Umbilical cord (tissue), 2 donors: ENCODE measurements around the gene FKBP5. TPM values are rescaled to one million over a fixed set of nuclear protein-coding genes. Genes with fewer than 3 reads are reported as not detected.
"Not testable (repeated sequence)": the region's sequence is repeated elsewhere in the genome, so short reads cannot be mapped to it uniquely, and the experiment has no call there.

ENCODE experiments used
- DNase-seq: peaks from one replicate; pipeline ENCODE4 v3.0.0-alpha.2; 2015; ENCODE audit warnings: low spot score
- total RNA-seq: library from RNA; depleted of rRNA; stranded (reverse); fragments of >200 nt; gene quantifications from one replicate; pipeline ENCODE4 v1.2.3, GENCODE V29; 2014; ENCODE audit warnings: low replicate concordance; ENCODE audit not compliant: insufficient read depth

The FKBP5 gene
- total RNA-seq, 1 donor from 2014 or later, result 21.7 TPM

DNA sequence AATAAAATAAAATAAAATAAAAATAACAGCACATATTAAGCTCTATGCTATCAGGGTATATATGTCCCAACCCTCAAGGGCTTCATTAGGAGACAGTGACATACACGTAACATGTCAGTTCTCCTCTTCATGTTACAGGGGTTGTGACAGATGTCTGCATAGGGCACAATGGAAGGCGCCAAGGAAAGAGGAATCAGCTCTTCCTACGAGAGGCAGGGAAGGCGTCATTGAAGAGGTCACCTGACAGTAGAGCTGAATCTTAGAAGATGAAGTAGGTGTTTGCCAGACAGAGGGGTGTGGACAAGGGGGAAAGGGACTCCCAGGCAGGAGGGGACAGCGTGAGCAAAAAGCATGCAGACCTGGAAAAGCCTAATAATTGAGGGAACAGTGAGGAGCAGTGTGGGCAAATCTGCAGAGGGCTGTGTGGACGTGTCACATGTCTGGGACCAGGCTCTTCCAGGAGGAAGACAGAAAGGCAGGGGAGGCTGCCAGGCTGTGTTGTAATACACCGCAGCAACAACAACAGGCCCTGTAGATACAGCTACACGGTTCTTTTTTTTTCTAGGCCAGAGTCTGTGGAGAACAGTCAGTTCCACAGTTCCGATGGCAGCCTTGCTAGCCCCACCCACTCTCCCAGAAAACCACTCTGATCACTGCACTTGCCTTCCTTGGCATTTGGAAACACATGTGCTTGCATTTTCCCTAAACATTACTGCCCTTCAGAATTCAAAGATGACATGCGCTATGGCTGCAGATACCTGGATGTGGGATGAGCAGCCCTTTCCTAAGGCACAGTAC lies 2.5 kb upstream of the FKBP5 start:
- peak; percentile 68 for DNase-seq

DNA sequence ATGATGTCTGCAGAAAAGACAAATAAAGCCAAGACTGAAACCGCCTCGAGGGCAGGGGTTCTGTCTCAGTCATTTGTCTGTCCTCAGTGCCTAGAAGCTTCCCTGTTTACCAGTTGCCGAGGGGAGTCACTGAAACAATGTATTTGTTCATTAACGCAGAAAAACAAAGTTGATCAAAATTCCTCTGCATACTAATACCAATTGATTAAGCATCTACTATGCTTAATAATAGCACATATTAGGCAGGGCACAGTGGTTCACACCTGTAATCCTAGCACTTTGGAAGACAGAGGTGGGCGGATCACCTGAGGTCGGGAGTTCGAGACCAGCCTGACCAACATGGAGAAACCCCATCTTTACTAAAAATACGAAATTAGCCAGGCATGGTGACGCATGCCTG lies 1.8 kb upstream of the FKBP5 start:
- DNase-seq, result no peak

DNA sequence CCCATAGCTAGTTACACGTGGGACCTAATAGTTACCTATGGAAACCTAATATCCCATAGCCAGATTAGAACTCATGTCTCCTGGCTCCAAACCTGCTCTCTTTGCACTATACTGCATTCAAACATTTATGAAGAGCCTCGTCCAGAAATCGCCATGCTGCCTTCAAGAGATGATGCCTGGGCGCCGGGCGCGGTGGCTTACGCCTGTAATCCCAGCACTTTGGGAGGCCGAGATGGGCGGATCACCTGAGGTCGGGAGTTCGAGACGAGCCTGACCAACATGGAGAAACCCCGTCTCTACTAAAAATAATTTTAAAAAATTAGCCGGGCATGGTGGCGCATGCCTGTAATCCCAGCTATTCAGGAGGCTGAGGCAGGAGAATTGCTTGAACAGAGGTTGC lies 1.3 kb upstream of the FKBP5 start:
- not testable (repeated sequence) for DNase-seq

DNA sequence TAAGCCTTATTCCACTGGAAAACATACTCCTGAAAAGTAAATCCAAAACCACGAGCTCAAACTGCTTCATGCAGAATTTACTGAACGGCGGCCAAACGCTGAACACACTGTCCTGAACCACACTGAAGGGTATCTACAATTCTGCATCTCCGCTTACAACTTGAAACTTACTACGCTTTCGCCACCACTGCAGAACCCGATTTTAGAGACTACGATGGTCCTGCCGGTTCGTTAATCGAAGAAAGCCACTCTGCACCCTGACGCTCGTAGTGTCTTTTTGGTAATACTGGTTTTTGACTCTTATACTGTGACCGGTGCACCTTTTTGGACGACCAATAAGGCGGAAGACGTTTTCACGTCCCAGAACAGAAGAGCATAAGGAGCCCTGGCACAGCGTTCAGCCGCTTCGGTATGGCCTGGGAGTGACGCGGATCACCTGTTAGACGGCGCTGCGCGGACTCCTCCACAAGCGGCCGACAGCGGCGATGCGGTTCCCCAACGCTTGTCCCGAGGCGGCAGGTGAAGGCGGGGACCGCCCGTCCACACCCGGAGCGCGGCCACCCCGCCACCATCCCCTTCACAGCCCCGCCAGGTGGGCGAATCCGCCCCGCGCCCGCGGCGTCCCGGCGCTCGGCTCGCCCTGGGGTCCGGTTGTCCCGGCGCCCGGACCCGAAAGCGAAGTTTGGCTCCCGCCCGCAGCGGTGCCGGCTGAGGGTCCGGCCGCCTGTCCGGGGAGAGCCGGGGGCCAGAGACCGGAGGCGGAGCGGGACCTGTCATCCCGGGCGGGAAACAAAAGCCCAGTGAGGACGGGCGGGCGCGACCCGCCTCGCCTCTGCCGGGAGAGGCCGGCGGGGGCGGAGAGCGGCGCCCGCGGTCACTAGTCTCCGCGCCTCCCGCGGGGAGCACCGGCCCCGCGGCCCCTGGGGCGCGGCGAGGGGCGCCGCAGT lies 784 bp downstream of the FKBP5 start:
- DNase-seq, result peak; percentile 71

DNA sequence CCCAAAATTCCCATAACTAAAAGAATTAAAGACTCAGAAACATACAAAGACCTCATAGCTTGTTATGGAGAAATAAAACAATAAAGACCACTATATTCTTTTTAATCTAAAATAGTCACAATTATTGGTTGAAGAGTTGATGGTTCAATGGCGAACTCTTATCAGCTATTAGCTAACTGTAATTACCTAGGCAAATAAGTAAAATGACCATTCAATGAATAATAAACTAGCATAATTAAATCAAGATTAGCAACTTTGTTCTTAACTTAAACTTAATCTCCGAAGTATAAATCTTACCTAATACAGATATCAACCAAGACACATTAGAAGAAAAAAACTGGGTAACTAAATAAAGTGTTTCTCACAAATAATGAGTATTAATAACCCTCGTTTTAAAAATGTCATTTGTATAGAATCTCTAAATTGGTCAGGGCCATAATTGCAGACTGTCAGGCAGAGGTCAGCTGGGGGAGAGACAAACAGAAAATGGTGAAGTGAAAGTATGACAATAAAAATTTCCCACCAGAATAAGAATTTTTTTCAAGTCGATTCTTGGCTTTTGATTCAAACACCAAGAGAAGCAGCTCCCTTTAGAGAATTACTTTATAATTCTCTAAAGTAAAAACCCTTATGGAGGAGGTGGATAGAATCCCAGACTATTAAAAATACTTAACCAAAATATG lies 1.7 kb downstream of the FKBP5 start:
- no peak for DNase-seq

DNA sequence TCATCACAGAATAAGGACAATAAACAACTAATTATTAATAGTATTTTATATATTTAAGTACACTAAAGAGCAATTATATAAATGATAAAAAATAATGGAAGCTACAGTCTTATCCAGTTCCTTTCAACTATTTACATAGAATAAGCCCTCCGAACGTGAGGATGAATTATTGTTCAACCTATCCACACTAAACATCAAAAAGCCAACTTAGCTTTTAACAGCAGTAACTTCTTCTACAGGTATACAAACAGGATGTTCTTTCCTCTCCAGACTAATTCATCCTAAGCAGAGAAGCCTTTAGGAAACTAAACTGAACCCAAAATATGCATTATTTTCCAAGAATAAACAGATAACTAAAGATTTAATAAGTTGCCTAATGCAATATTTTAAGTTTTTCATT lies 2.3 kb downstream of the FKBP5 start:
- no peak for DNase-seq

DNA sequence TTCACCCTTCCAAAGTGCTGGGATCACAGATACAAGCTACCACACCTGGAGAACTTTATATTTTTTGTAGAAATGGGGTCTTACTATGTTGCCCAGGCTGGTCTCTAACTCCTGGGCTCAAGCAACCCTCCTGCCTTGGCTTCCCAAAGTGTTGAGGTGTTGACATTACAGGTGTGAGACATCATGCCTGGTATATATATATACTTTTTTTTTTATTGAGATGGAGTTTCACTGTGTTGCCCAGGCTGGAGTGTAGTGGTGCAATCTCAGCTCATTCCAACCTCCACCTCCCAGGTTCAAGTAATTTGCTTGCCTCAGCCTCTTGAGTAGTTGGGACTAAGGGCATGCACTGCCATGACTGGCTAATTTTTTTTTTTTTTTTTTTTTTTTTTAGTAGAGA lies 5.4 kb downstream of the FKBP5 start:
- DNase-seq, result no peak

DNA sequence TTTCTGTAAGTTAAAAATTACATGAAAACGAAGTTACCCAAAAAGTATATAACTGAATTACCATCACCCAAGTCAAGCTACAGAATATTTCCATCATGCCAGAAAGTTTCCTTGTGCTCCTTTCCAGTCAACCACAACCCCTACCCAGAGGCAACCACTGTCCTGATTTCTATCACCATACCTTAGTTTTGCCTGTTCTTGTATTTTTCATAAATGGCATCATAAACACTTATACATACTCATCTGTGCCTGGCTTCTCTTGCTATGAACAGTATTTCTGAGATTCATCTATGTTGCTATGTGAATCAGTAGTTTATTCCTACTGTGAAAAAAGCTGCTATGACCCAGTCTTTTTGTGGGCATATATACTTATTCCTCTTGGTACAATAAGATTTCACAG lies 7.4 kb downstream of the FKBP5 start:
- DNase-seq, result no peak

DNA sequence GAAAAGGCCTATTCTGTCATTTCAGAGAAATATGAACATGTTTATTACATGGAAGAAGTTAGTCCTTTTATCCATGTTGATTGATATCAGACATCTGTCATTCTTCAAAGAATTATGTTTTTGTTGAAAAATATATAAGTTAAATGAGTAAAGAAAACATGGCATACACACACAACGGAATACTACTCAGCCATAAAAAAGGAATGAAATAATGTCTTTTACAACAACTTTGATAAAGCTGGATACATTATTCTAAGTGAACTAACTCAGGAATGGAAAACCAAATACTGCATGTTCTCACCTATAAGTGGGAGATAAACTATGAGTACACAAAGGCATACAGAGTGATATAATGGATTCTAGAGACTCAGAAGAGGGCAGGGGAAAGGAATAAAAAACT lies 9.3 kb downstream of the FKBP5 start:
- no peak for DNase-seq

DNA sequence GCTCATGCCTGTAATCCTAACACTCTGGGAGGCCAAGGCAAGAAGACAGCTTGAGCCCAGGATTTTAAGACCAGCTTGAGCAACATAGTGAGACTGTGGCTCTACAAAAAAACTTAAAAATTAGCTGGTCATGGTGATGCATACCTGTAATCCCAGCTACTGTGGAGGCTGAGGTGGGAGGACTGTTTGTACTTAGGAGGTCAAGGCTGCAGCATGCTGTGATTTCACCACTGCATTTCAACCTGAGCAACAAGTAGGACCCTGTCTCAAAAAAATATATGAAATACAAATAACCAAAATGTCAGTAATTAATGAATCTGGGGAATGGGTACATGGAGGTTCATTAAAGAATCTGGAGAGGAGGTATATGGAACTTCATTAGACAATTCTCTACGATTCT lies 9.9 kb downstream of the FKBP5 start:
- DNase-seq, result no peak

DNA sequence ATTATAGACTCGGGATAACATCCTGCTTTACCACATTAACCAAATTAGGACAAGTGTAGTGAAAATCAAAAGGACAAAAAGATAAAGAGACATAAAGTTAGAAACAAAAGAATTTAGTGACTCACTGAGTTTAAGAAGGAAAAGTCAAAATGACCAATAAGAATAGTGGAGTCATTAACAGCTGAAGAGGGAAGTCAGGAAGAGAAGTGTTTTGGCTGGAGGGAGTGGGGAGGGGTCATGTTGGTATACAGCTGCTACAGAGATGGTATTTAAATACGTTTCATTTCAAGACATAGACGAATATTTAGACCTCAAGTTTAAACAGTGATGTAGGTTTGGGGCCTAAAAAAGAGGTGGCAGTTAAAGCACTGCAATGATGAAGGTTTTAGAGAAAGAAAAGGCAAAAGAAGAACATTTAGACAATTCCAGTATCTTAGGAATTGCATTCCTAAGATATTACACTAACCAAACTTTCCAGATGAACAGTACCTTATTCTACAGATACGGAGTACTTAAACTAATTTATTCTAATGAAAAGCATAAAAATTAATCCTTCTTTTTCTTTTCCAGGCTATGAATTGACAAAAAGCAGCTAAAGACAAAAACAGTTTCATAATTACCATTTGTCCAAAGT lies 10.6 kb downstream of the FKBP5 start:
- DNase-seq, result no peak

DNA sequence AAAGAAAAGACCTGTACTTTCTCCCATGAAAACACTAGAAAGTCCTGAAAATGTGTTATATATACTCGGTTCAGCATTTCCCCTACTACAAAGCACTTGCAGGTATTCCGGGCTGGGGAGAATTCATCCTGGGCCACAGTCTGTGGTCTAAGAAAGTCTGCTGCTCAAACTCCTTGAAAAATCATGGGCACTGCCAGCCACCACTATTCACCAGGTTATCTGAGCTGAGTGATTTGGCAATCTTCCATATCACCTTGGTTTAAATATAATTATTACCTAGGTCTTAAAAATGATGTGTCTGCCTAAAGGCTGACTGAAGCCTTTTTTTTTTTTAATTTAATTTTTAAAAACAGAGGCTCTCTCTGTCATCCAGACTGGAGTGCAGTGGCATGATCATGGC lies 11.3 kb downstream of the FKBP5 start:
- DNase-seq, result no peak

DNA sequence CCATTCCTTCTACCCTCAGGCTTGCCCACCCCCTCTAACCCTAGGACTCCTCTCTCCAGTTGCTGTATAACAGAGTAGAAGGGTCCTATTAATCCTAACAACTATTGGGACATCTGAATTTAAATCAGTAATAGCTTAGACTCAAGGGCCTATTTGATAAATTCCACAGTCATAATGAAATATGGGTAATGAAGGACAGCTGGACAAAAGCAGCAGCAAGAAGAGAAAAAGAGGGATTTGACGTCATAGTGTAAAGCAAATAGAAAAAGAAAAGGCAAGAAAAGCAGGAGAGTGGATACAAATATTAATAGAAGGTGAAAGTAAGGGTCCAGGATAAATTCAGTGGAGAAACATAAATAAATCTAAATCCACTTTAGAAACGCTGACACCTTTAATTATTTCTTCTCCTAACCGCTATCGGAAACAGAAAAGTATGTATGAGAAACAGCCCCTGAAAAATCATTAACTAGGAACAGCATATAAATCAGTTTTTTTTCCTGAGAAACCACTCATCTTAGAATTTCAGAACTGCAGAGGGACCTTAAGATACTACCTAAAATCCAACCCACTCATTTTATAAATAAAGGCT lies 12.8 kb downstream of the FKBP5 start:
- no peak for DNase-seq

DNA sequence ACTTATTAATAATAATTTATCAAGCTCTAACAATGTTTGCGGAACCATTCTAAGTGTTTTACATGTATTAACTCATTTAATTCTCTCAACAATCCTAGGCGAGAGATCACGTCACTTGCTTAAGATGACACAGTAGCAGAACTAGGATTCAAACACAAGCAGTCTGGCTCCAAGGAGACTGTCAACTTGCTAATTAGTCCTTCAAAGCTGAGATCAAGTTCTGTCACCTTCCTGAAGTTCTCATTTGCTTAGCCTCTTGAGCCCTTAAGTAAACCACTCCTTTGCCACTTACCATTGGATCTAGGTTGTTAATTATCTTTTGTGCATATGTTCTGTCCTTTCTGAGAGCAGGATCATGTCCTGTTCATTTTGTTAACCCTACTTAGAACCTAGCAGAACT lies 14.1 kb downstream of the FKBP5 start:
- DNase-seq, result no peak

DNA sequence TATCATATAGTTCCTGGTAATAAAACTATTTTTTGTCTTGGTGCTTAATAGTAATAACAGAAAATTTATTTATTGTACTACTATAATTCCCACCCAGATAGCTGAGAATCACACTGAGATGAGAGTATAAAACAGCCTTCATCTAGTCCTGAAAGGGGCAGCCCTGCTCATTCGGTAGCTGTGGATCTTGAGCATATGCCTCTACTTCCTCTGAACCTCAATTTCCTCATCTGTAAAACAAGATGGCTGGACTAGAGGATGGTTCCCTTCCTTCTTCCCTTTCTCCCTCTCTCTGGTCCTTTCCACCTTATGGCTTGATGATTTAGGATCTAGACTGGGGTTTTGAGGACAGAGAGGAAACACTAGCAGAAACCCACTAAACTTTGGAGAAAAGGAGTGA lies 15.0 kb downstream of the FKBP5 start:
- DNase-seq, result no peak

DNA sequence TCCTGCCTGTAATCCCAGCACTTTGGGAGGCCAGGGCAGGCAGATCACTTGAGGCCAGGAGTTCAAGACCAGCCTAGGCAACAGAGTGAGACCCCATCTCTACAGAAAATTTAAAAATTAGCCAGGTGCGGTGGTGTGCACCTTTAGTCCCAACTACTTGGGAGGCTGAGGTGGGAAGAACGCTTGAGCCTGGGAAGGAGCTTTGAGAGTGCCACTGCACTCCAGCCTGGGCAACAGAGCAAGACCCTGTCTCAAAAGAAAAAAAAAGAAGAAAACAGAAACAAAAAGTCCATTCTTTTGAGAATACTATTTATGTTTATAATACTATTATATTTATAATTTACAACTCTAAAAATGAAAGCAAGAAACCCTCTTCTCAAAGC lies 15.4 kb downstream of the FKBP5 start:
- not testable (repeated sequence) for DNase-seq

DNA sequence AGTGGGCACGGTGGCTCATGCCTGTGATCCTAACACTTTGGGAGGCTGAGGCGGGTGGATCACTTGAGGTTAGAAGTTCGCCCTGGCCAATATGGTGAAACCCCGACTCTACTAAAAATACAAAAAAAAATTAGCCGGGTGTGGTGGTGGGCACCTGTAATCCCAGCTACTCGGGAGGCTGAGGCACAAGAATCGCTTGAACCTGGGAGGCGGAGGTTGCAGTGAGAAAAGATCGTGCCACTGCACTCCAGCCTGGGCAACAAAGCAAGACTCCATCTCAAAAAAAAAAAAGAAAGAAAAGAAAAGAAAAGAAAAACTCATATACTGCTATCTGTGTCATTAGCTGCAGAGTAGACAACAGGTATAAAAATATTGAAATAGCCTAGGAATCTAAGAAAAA lies 18.3 kb downstream of the FKBP5 start:
- DNase-seq, result not testable (repeated sequence)

DNA sequence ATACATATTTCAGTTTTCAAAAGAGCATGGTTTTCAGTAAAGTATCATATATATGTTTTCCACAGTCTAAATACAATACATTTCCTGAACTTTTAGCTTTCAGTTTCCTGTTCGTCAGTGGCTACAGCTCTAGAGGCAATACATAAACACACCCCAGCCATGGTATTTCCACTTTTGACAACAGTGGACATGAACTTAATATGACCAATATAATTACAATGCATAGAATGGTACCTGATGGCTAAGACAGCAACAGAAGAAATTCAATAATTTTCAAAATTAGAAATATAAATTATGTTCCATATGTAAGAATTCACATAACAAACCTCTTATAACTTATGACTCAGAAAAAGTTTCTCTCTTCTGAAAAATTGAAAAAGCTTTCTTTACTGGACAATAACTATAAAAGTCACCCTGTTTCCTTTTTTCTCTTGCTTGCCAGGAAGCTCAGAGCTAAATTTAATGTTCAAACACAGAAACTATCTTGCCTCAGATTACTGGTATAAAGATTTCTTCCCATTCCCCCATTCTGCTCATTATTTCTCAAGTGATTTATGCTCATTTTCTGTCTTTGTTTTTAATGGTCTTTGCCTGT lies 19.2 kb downstream of the FKBP5 start:
- DNase-seq, result peak; percentile 43

DNA sequence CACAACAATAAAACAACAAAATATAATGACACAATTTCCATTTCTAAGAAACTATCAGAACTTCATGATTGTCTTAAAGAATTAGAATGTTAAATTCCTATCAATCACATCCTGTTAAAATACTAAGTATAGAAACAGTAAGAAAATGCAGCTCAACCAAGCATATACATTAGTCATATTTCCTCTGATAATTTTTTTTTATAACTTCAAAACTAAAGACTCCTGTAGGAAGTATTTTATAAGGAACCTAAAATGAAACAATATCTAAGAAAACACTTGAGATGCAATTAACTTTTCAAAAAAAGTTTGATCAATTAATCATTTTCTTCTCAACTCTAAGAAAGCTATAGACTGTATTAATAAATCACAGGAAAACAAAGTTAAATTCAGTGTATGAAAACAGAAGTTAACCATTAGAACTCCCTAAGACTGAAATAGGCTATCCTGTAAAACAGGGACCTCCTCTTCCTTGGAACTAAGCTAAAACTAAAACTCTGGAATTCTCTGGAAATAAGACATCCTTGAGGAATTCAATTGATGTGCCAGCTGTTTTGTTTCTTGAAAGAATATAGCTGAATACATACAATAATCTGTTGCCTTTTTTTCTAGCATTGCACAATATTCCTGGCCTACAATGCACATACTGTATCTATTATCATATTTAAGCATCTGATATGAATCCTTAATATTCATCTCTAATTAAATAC lies 19.8 kb downstream of the FKBP5 start:
- DNase-seq, result peak; percentile 69

DNA sequence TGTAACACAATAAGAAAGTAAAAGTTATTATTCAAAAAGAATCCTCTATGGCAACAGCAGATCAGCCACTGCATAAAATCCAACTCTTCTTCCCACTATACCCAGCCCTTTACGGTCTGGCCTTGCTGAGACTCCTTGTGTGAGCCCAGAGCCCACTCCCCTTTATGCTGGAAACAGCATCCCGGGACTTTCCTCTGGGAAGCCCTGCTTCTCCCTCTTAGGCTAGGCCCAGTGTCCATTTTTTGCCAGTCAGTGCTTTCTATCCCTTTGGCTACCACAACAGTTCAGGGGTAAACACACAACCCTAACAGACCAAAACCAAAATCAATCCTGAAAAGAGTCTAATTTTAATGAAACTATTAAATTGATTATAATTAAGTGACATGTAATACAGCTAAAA lies 20.6 kb downstream of the FKBP5 start:
- no peak for DNase-seq
